Activated naive CD4-positive, alpha-beta T cell treated with anti-CD3 and anti-CD28 coated beads, Interleukin-2, amount 10 ng/mL, durations not matched to agents 7 days and 5 days (primary cell): ENCODE measurements around the gene PTPRD.

Source experiments
- CTCF ChIA-PET: fragments of 350-600 bp; sonication (Branson Sonifier 250); formaldehyde crosslinking; loops from one replicate; lab custom pipeline; 2021; ENCODE audit warnings: antibody characterized with exemption; lab: Charles Lee
- DNase-seq: peaks from one replicate; pipeline ENCODE4 v3.0.0-alpha.2; 2020
- H3K27ac Mint-ChIP-seq: one replicate; pipeline ENCODE4 v1.8.0; 2021; ENCODE audit warnings: mild to moderate bottlenecking, moderate library complexity, mixed read lengths
- H3K27me3 Mint-ChIP-seq: one replicate; pipeline ENCODE4 v1.8.0; 2021; ENCODE audit warnings: mild to moderate bottlenecking, mixed read lengths
- H3K36me3 Mint-ChIP-seq: one replicate; pipeline ENCODE4 v1.8.0; 2021; ENCODE audit warnings: mixed read lengths
- H3K4me1 Mint-ChIP-seq: one replicate; pipeline ENCODE4 v1.8.0; 2021; ENCODE audit warnings: mixed read lengths
- H3K4me3 Mint-ChIP-seq: one replicate; pipeline ENCODE4 v1.8.0; 2021; ENCODE audit warnings: mild to moderate bottlenecking, moderate library complexity, mixed read lengths
- H3K9me3 Mint-ChIP-seq: one replicate; pipeline ENCODE4 v1.8.0; 2021; ENCODE audit warnings: mixed read lengths

Gene PTPRD

DNA sequence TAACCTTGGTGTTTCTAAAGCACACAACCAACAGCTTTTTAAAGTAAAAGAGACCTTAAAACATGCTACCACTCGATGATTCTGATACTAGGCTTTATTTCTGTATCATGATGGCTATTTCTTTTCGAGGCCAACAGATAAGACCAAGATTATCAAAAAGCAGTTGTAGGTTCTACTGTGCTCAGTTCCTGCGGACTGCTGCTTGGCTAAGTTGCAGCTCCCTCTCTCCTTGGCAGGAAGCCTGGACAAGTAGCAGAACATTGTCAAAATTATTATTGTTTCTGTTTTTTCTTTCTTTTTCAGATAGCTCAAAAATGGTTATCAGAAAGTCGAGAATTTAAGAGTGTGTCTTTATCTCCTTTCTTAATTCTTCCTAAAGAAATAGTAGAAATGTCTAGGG is 607.6 kb downstream of the PTPRD start:
- DNase-seq = no peak
- no peaks in the 10 kb centered on the region for H3K27me3 Mint-ChIP-seq
- no peaks in the 10 kb centered on the region for H3K36me3 Mint-ChIP-seq
- no peak overlapping the region for H3K4me3 Mint-ChIP-seq
- H3K4me1 Mint-ChIP-seq = no peaks in the 10 kb centered on the region
- CTCF ChIA-PET = no interaction called here
- H3K27ac Mint-ChIP-seq = no peak overlapping the region
- H3K9me3 Mint-ChIP-seq = no peaks in the 10 kb centered on the region

- Mint-ChIP-seq H3K27ac (no peak overlapping the region), H3K36me3 (no peaks in the 10 kb centered on the region), H3K9me3 (no peaks in the 10 kb centered on the region), H3K4me1 (no peaks in the 10 kb centered on the region), H3K4me3 (no peak overlapping the region), H3K27me3 (no peaks in the 10 kb centered on the region)
- CTCF ChIA-PET = no interaction called here
- DNase-seq = no peak
Measured at GRCh38 chr9:10003047-10003446, 609.8 kb downstream of the PTPRD start.

GRCh38 chr9:10000669-10001068 is 612.1 kb downstream of the PTPRD start:
- Mint-ChIP-seq H3K27ac (no peak overlapping the region), H3K4me1 (no peaks in the 10 kb centered on the region), H3K4me3 (no peak overlapping the region), H3K27me3 (no peaks in the 10 kb centered on the region), H3K36me3 (no peaks in the 10 kb centered on the region), H3K9me3 (no peaks in the 10 kb centered on the region)
- CTCF ChIA-PET = no interaction called here
- DNase-seq = no peak

- Mint-ChIP-seq H3K27ac (no peak overlapping the region), H3K36me3 (no peaks in the 10 kb centered on the region), H3K27me3 (no peaks in the 10 kb centered on the region), H3K9me3 (no peaks in the 10 kb centered on the region), H3K4me3 (no peak overlapping the region), H3K4me1 (no peaks in the 10 kb centered on the region)
- DNase-seq = no peak
- CTCF ChIA-PET = no interaction called here
Measured at GRCh38 chr9:9998491-9999287, 614.1 kb downstream of the PTPRD start.

GRCh38 chr9:9997585-9997984 is 615.2 kb downstream of the PTPRD start:
- no peaks in the 10 kb centered on the region for H3K4me1 Mint-ChIP-seq
- DNase-seq = no peak
- H3K27me3 Mint-ChIP-seq = no peaks in the 10 kb centered on the region
- H3K36me3 Mint-ChIP-seq = no peaks in the 10 kb centered on the region
- H3K27ac Mint-ChIP-seq = no peak overlapping the region
- peaks cover 1% of the 10 kb centered on the region for H3K9me3 Mint-ChIP-seq
- CTCF ChIA-PET = interaction anchor here (0.8 kb wide), 1 partner anchor 54 kb away, joined by 3 read pairs; no protein-coding TSS in a partner anchor
- no peak overlapping the region for H3K4me3 Mint-ChIP-seq

- Mint-ChIP-seq H3K4me3 (no peak overlapping the region), H3K9me3 (peaks cover 8% of the 10 kb centered on the region), H3K27ac (no peak overlapping the region), H3K27me3 (no peaks in the 10 kb centered on the region), H3K4me1 (no peaks in the 10 kb centered on the region), H3K36me3 (no peaks in the 10 kb centered on the region)
- DNase-seq = no peak
- CTCF ChIA-PET = no interaction called here
Measured at GRCh38 chr9:9996259-9996658, 616.5 kb downstream of the PTPRD start.

DNA sequence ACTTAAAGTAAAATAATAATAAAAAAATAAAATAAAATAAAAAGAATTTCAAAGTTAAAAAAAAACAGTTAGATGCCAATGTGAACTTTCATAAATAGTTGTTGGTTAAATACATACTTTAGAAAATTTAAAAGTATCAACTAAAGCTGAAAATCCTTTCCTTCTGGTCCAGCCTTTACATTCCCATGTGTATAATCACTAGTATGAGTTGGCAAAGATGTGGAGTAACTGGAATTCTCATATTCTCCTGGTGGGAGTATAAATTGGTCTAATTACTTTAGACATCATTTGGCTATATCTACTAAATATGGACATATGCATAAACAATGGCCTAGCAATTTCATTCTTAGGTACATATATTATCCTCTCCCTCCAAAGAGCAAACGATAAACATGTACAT is 619.9 kb downstream of the PTPRD start:
- Mint-ChIP-seq H3K27me3 (no peaks in the 10 kb centered on the region), H3K36me3 (no peaks in the 10 kb centered on the region), H3K27ac (no peak overlapping the region), H3K9me3 (peaks cover 10% of the 10 kb centered on the region), H3K4me3 (no peak overlapping the region), H3K4me1 (no peaks in the 10 kb centered on the region)
- DNase-seq = no peak
- CTCF ChIA-PET = no interaction called here

DNA sequence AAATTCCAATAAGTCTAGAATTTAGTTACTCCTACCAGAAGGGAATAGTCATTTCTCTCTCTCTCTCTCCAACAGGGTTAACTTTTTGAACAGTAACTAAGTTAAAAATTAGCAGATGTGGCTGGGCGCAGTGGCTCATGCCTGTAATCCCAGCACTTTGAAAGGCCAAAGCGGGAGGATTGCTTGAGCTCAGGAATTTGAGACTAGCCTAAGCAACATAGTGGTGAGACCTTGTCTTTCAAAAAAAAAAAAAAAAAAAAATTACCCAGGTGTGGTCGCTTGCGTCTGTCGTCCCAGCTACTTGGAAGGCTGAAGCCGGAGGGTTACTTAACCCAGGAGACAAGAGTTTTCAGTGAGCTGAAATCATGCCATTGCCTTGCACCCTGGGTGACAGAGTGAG is 639.7 kb downstream of the PTPRD start:
- Mint-ChIP-seq H3K4me1 (no peaks in the 10 kb centered on the region), H3K4me3 (no peak overlapping the region), H3K27ac (no peak overlapping the region), H3K27me3 (no peaks in the 10 kb centered on the region), H3K36me3 (no peaks in the 10 kb centered on the region), H3K9me3 (no peaks in the 10 kb centered on the region)
- DNase-seq = no peak
- CTCF ChIA-PET = no interaction called here

DNA sequence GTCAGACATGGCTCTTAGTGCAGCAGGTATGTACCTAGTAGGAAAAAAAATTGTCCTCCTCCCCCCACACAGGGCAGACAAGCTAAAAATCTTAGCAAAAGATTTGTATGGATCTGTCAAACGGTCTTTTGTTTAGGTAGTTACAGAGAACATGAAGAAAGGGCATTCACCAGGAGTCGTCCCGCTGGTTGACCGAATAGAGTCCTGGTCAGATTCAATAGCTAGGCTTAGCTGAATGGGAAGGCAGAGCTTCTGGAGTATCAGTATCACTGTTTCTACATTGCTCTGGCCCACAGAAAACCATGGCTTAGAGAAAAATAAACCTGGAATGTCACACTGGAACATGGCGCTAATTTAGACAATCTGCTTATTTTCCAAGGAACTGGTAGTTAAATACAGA is 642.3 kb downstream of the PTPRD start:
- Mint-ChIP-seq H3K36me3 (no peaks in the 10 kb centered on the region), H3K4me1 (no peaks in the 10 kb centered on the region), H3K27me3 (no peaks in the 10 kb centered on the region), H3K27ac (no peak overlapping the region), H3K9me3 (no peaks in the 10 kb centered on the region), H3K4me3 (no peak overlapping the region)
- no peak for DNase-seq
- CTCF ChIA-PET = no interaction called here

DNA sequence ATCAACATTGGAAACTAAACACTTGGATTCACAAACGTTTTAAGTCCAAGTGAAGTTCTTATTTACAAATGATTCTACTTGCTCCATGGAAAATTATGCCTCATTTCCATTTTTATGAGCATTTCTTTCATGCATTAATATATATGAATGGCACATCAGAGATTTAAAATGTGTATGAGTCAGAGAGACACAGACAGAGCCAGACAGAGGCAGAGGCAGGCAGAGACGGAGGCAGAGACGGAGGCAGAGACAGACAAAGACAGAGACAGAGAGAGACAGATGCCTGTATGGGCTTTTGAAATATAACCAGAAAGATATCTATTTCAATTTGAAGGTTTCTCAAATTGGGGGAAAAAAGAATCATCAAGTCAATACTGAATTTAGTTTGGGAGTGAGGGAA is 649.0 kb downstream of the PTPRD start:
- Mint-ChIP-seq H3K36me3 (no peaks in the 10 kb centered on the region), H3K27me3 (no peaks in the 10 kb centered on the region), H3K4me1 (no peaks in the 10 kb centered on the region), H3K27ac (no peak overlapping the region), H3K4me3 (no peak overlapping the region), H3K9me3 (no peaks in the 10 kb centered on the region)
- no peak for DNase-seq
- CTCF ChIA-PET = no interaction called here

DNA sequence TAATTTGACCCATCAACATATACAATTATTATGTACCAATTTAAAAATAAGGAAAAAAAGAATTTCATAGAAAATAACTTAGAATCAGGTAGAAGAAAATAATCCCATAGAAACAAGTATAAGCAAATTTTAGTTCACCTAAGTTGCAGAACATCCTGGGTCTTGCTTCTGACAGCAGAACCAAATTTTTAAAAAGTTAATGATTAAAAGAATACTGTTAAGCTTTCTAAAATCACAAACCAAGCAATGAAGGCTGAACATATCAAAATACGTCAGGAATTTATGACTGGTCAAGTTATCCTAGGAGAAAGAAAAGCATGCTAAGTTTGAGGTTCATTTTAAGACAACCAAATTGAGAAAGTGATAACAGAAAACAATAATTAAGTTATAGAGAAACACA is 650.9 kb downstream of the PTPRD start:
- CTCF ChIA-PET = no interaction called here
- no peak overlapping the region for H3K27ac Mint-ChIP-seq
- no peaks in the 10 kb centered on the region for H3K27me3 Mint-ChIP-seq
- H3K36me3 Mint-ChIP-seq = no peaks in the 10 kb centered on the region
- no peaks in the 10 kb centered on the region for H3K9me3 Mint-ChIP-seq
- DNase-seq = no peak
- H3K4me3 Mint-ChIP-seq = no peak overlapping the region
- no peaks in the 10 kb centered on the region for H3K4me1 Mint-ChIP-seq

DNA sequence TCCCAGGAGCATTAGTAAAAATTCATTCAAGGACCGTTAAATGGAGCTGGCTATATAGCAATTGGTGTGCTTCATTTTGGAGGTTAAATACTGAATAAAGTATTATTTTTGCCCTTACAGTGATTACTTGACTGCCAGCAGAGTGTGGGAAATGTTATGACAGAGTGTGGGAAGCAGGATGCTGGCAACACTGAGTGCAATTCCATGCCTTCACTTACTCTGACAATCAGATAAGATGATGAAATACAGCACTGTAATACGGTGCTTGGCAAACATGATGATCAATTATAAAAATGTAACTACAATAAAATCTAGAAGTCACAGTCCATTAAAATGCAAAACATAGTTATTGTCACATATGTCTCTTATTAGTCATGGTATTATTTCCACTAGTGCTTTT is 651.3 kb downstream of the PTPRD start:
- CTCF ChIA-PET = no interaction called here
- Mint-ChIP-seq H3K4me1 (no peaks in the 10 kb centered on the region), H3K9me3 (no peaks in the 10 kb centered on the region), H3K4me3 (no peak overlapping the region), H3K27ac (no peak overlapping the region), H3K36me3 (no peaks in the 10 kb centered on the region), H3K27me3 (no peaks in the 10 kb centered on the region)
- no peak for DNase-seq

DNA sequence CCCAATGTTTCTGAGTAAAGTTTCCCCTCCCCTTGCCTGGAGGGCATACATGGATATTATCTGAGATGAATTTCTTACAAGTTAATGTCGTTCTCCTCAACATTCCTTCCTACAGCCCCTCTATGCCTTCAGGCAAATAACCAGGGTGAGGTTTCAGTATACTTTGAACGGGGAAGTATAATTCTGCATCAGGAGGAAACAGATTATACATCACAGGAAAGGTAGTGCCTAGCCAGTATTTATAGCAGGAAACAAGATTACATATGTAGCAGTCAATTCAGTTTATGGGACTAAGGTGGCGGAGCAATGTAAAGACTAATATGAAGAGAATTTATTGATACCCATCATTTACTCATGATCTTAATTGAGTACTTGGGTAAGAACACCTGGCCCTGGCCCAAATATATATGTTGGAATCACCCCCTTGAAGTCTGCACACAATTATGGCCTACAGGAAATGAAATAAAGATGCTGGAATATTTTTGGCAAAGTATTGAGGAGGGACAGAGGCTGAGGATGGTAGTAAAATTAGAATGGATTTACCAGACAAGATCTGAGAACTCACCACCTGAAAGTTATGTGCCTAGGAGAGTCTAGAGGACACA is 661.1 kb downstream of the PTPRD start:
- no peak overlapping the region for H3K27ac Mint-ChIP-seq
- no peaks in the 10 kb centered on the region for H3K9me3 Mint-ChIP-seq
- DNase-seq = no peak
- CTCF ChIA-PET = interaction anchor here (1.2 kb wide), 1 partner anchor 9 kb away, joined by 5 read pairs; no protein-coding TSS in a partner anchor
- no peaks in the 10 kb centered on the region for H3K4me1 Mint-ChIP-seq
- no peaks in the 10 kb centered on the region for H3K27me3 Mint-ChIP-seq
- H3K4me3 Mint-ChIP-seq = no peak overlapping the region
- no peaks in the 10 kb centered on the region for H3K36me3 Mint-ChIP-seq

DNA sequence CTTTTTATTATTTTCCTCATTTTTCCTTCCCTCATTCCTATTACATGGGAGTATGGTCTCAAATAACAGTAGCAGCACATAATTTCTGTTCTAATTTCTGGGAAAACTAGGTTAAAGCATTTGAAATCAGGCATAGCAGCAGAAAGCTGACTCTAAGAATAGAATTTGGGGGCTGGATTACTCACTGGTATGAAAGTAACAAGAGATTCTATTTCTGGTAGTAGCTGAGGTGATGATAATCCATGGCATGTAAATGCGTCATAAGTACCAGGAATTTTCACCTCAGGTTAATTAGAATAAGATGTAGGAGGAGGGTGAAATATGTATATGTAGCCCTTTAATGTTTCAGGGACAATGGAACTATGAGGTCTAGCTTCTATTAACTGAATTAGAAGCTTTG is 662.0 kb downstream of the PTPRD start:
- CTCF ChIA-PET = interaction anchor here (1.2 kb wide), 1 partner anchor 8 kb away, joined by 5 read pairs; no protein-coding TSS in a partner anchor
- H3K36me3 Mint-ChIP-seq = no peaks in the 10 kb centered on the region
- no peaks in the 10 kb centered on the region for H3K4me1 Mint-ChIP-seq
- no peaks in the 10 kb centered on the region for H3K9me3 Mint-ChIP-seq
- no peak overlapping the region for H3K27ac Mint-ChIP-seq
- H3K27me3 Mint-ChIP-seq = no peaks in the 10 kb centered on the region
- no peak overlapping the region for H3K4me3 Mint-ChIP-seq
- no peak for DNase-seq

GRCh38 chr9:9949978-9950377 is 662.8 kb downstream of the PTPRD start:
- Mint-ChIP-seq H3K9me3 (no peaks in the 10 kb centered on the region), H3K36me3 (no peaks in the 10 kb centered on the region), H3K27ac (no peak overlapping the region), H3K4me3 (no peak overlapping the region), H3K27me3 (no peaks in the 10 kb centered on the region), H3K4me1 (no peaks in the 10 kb centered on the region)
- CTCF ChIA-PET = no interaction called here
- DNase-seq = no peak
